ENCODE data around the gene CTNNA3.

The CTNNA3 gene

DNA sequence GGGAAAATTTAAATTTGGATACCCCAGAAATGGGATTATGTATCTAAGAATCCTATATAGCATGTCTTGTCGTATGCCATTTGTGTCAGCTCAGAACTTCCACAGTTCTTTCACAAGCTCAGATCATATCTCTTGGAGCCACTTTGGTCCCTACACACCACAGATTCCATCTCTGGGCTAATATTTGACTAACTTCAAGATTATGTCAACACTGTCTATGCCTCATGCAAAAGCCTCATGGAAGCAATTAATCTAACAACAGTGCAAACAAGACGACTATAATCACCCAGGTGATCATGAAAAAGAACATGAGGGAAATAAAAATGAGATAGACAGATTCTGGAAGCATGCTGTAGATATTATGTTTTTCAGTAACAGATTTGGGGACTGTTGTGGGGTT lies 581.0 kb downstream of the CTNNA3 start:
- DNase-seq (ENCODE audit: low read depth), result no peak

DNA sequence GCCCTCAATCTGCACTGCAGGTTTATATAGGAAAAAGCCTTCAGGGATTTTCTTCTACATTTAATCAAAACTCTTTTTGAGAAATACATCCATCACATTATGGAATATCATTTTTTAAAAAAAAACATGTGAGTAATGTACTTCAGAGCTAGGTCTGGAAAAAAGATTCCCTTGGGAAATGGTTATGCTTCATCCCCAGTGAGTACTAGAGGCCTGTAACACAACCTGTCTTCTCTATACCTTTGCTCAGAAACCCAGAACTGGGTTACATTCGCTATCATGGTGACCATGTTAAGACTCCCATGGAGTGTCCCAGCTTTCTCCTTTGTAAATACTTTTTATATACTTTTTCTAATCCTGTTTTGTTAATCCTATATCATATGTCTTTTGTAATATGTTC lies 583.2 kb downstream of the CTNNA3 start:
- DNase-seq (ENCODE audit: low read depth), result no peak

DNA sequence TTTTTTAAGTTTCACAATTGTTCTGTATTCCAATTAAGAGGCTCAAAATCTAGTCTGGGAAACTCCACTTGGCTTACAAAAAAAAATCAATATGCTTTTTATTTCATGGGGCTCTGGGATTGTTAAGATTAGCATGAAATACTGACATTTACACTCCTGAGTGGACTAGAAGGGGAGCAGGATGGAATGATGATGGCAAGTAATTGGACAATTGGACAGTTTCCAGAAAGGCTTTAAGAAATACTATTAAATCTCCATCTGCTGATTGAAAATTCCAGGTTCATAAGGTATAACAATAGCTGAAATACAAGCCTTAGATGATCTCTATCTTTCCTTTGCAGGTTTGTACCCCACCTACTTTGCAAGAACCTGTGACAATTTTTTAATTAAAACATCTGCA lies 585.7 kb downstream of the CTNNA3 start:
- no peak for DNase-seq (ENCODE audit: low read depth)

DNA sequence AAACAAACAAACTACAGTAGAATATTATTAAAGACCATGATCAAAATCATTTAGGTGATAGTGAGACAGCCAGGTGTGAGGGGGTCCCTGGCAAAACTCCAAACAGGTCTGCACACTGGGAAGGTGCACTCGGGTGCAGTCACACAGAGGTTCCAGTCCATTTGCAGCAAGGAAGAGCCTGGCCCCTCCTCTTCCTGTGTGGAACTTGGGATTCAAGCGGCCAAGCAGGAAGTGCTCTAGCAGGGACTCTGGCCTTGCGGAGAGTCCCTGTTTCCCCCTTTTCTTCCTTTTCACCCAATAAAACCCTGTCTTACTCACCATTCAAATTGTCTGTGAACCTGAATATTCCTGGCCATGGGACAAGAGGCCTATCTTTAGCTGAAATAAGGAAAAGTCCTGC lies 588.3 kb downstream of the CTNNA3 start:
- DNase-seq (ENCODE audit: low read depth), result no peak

DNA sequence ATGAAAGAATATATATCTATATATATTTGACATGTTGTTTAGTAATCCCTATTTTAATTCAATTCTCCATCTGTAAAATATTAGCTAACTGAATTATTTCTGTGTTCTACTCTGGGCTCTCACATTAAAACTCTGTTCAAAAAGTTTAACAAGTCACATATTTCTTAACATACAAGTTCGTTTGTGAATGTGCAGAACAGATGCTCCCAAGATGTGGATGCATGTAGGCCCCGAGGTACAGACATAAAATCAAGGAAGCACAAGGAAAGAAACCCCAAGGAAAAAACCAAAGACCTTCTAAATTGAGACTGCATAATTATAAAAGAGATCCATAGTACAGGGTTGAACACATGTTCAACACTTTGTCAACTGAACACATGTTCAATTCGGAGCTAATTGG lies 595.0 kb downstream of the CTNNA3 start:
- DNase-seq (ENCODE audit: low read depth), result no peak

DNA sequence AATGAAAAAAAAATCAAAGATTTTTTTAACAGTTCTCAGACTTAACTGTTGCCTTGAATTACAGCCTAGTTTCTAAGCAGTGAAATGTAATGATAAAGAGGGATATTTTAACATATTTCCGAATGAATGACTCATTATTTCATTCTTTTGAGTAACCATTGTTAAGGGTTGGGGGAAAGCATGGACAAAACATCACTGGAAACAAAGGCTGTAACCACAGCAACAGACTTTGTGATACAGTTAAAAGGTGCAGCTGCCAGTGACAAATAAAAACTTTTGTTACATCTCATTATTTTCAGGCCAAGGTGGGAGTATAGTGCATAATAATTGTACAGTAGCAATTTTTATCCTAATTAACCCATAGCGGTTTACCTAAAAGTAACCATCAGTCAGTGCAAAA lies 597.5 kb downstream of the CTNNA3 start:
- no peak for DNase-seq (ENCODE audit: low read depth)

DNA sequence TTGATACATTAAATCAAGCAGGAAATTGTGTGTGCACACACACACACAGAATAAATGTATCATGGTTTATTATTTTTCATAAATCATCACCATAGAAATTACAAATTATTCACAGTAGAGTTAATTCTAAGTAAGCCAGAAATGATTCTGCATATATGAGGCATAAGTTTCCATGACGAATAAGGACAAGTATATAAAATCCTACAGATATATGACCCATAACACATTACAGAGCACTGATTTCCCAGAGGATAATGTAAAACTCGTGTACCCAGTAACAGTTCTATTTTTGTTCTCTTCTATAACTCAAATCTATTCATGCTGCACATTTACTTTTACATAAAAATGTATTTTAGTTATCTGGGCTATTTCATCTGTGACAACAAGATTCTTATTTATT lies 600.5 kb downstream of the CTNNA3 start:
- no peak for DNase-seq (ENCODE audit: low read depth)

DNA sequence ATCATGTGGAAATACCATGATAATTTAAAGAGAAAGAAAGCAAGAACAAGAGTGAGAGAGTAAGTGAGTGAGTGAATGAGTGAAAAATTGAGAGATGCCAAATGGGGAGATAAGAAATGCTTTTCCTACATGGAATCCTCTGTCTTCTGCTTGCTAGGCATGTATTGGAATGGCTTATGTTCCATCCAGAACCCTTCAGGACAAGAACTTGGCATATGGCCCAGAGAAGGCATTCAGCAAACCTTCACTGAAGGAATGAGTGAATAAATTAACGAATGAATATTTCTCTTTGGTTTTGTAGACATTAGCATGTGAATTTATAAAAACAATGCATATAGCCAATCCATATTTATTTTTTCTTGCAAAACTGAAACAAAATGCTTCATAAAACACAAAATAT lies 608.0 kb downstream of the CTNNA3 start:
- DNase-seq (ENCODE audit: low read depth), result no peak

DNA sequence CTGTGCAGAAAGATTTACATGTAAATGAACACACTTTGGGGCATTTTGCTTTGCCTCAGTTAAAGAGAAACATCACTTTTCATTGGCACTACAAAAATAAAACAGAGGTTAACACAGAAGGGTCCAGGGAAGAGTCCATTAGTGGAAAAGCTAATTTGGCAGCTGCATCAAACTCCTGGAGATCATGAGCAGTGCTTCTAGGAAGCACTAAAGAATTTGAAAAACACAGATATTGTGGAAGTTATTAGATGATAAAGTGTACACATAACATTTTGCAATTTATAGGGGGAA lies 608.9 kb downstream of the CTNNA3 start:
- no peak for DNase-seq (ENCODE audit: low read depth)

DNA sequence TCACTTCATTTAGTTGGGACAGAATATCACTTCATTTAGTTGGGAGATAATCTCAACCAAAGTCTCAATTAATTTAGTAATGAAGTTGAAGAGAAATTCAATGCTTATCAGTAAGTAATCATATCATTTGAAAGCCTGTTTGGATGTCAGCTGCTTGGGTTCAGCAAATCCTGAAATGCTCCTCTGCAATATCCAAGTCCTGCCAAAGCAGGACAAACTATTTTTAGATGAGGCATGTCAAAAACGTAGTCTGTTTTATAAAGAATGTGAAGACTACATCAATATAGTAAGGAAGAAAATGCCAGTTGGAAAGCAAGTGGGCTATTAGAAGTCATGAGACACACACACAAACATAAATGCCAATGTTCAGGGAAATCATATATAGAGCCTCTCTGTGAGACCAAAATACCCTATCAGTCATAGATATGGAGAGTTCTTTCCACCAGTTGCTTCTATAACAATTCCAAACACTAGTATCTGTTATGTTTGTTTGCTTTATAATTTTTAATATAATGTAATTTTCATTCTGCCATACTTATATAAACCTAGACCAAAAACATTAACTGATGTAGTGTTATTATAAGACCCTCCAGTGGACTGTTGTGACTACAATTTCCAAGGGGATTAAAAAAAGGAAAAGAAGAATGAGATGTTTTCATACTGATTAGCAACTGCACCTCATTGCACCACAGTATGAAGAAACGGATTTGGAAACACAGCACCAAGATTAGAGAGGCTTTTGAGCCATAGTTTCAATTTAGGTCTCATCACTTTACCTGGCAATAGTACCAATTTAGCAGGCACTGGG lies 609.5 kb downstream of the CTNNA3 start:
- no peak for DNase-seq (ENCODE audit: low read depth)

DNA sequence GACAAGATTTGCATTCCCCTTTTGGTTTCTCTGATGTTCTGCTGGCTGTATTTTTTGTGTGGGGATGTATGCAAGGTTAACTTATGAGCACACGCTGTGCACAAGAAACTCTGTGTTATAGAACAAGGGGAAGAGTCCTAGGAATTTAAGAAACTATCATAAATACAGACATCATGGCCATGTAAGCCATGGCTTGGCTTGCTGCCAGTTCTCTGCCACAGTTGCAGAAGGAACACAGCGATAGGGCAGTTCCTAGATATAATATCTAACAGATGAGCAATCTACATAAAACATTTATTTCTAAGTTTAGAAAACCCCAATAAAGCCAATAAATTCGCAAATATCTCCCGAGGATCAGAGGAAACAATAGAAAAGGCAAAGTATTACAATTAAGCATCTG lies 616.9 kb downstream of the CTNNA3 start:
- DNase-seq (ENCODE audit: low read depth), result no peak

DNA sequence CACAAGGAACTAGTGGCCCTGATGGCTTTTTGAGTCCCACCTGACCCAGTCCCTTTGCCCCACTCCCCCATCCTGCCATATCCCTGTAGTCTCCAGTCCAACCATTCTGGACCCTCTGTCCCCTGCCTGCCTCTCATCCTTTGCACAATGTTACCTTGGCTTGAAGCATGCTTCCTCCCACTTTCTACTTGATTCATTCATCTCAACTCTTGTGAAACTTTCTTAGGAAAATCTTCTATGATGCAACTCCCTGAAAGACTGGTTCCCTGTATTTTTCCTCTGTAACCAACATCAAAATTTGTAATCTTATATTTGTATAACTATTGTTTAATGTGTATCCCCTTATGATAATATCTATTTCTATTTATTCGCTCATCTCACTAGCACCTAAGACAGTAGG lies 618.6 kb downstream of the CTNNA3 start:
- DNase-seq (ENCODE audit: low read depth), result no peak

DNA sequence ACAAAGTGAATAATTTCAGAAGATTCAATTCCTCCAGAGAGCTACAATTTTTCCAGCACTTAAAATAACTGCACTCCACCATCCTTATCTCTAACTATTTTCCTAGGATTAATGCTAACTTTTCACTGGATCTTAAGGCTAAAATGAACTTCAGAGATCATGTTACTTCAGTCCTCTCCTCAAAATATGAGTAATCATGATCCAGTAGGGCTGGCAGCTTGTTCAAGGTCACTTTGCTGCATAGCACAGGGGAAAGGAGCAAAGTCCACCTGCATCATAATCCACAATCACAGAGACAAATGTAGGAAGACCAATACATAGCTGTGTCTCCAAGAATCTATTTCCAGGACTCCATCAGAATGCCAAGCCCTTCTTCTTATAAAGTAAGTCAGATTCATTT lies 619.9 kb downstream of the CTNNA3 start:
- no peak for DNase-seq (ENCODE audit: low read depth)

DNA sequence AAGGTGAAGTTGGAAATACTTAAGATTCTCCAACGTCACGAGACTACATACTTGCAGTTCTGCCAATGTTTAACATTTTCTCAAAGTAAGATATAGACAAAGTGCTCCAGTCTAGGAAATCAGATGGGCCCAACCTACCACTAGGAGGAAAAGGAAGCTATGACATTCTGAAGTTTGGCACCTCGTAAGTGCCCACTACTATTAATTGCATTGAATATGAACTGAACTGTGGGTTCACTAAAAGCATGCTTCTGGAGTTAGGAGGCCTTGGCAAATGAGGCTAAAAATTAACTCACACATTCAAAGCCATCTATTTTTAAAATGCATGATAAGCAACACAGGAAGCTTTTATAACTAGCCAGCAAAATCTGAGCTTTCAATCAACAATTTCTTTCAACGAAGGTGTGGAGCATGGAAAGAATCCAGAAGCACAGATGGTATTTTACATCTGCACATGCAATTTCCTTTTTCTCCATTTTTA lies 620.5 kb downstream of the CTNNA3 start:
- DNase-seq (ENCODE audit: low read depth), result no peak

DNA sequence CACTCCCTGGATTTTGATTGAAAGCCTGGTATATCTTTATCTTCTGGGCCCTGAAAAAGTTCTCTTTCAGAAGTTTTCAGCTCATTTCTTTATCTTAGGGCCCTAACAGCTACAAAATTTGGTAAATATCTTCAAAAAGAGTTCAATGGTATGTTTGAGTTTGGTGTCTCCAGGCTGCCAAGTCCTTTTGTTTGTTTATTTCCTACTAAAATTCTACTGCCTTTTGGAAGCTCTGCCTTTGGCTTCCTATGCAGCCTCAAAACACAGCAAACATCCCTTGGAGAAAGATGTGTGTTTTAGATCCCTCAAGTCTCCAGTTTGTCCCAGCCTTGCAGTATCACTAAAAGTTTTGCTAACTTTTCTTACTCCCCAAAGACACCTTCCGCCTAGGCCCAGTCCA lies 623.3 kb downstream of the CTNNA3 start:
- no peak for DNase-seq (ENCODE audit: low read depth)

DNA sequence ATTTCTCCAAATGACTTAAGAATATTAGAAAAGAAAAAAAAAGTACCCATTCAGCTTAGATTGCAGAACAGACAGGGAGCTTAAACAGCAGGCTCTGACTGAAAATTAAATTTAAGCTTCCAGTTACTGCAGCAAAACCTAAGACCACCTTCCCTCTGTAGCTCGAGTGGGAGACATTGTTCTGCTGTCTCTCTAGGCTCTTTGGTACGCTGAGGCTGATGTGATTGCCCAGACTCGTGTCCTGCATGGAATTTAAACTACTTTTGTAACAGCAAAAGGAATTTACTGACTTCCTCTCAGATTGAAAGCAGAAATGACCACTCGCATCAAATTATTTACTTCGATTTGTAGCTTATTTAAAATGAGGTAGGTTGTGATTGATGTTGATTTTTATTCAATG lies 645.6 kb downstream of the CTNNA3 start:
- no peak for DNase-seq (ENCODE audit: low read depth)

DNA sequence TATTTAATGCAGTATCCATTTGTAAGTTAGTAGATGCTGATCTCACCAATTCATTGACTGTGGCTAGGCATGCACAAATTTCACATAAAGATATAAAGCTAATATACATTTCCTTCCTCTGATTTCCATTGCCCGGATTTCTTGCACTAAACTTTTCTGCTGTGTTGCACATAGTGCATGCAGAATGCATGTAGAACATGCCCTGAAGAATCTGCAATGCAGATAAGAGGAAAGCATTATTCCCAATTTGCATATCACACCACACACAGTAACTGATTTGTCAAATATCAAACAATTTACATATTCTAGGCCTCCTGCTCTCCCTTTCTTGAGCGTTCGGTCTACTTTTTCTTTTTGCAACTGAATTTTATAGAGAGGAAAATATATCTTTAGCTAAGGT lies 646.0 kb downstream of the CTNNA3 start:
- DNase-seq (ENCODE audit: low read depth), result no peak

DNA sequence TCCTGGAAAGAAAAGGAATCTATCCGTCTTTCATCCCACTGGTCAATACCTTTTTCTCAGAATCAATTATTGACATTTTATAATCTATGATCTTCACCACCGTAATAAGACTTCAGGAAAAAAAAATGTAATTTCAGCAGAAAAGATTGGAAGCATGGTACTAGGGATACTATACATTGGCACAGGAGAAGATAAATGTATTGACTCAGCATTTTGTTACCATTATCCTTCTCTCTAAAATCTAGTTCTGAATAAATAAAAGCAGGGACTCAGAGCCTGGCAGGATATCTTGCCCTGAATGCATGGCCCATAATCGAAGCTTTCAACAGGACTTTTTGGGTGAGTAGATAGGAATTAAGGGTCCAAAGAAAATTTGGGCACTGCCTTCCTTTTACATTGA lies 649.5 kb downstream of the CTNNA3 start:
- DNase-seq (ENCODE audit: low read depth), result no peak

DNA sequence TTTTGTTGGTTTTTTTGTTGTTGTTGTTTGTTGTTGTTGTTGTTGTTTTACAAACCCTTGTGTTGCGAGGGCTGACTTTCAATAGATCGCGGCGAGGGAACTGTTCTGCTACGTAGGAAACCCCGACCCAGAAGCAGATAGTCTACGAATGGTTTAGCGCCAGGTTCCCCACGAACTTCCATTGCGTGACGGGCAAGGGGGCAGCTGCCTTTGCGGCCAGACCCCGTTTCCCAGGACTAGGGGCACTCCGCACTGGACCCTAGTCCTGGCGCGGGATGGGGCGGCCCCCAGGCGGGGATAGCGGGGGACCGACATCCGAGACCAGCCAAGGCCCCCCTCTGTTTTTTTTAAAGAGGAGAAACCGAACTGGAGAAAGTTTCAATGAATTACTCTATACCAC lies 650.6 kb downstream of the CTNNA3 start:
- DNase-seq (ENCODE audit: low read depth), result no peak

DNA sequence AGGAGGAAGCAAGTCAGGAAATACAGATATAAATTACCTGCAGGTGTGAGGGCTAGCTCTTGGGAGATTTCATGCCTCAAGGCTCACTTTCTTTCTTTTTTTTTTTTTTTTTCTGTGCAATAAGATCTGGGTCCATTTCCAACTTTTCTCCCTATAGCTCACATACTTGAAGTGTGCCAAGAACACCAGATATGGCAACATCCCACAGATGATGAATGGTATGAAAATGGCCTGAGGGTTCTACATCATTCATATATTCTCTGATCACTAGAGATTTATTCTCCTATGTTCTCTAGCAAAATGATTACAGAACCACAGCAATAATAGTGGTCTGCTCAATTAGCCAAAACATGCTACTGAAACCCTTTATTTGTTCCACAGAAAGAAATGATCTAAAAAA lies 653.0 kb downstream of the CTNNA3 start:
- DNase-seq (ENCODE audit: low read depth), result no peak

DNA sequence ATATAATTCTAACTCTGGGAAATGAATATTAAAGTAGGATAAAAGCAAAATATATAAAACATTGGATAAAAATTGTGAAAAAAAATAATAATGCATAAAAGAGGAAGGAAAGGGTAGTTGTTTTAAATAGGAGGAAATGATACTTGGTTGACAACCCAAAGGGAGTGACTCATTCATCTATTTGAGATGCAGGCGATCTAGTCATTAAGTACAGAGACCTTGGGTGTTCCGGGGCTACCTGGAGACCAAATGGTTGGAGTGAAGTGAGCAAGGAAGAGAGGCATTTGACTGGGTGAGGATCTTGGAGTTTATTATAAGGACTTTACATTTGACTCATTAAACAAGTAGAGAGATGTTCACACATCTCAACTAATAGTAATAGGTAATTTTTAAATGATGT lies 659.2 kb downstream of the CTNNA3 start:
- DNase-seq (ENCODE audit: low read depth), result no peak

DNA sequence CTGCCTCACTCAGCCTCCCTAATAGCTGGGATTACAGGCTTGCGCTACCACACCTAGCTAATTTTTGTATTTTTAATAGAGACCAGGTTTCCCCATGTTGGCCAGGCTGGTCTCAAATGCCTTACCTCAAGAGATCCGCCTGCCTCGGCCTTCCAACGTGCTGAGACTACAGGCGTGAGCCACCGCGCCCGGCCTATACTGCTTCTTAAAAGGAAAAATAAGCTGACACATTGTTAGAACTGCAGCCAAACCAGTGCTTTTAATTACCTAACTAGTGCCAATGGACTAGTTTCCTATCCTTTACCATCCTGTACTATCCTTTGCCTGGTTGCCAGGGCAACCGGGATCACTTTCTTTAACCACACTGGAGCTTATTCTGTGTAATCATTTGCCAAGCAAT lies 662.1 kb downstream of the CTNNA3 start:
- no peak for DNase-seq (ENCODE audit: low read depth)

DNA sequence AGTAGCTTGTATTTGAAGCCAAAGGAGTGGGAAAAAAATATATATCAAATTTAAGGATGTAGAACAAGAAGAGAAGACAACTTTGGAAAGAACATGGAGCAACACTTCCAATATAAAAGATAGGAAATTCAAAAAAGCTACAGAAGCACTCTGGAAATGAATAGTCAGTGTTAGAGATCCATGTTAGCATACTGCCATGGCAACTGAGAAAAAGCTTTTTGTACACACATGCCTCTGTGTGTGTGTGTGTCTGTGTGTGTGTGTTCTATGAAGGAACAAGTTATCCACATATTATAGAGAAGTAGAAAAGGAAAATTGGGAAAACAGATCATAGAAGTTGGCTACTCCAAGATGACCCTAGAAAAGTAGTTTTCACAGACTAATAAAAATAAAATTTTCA lies 673.9 kb downstream of the CTNNA3 start:
- no peak for DNase-seq (ENCODE audit: low read depth)

DNA sequence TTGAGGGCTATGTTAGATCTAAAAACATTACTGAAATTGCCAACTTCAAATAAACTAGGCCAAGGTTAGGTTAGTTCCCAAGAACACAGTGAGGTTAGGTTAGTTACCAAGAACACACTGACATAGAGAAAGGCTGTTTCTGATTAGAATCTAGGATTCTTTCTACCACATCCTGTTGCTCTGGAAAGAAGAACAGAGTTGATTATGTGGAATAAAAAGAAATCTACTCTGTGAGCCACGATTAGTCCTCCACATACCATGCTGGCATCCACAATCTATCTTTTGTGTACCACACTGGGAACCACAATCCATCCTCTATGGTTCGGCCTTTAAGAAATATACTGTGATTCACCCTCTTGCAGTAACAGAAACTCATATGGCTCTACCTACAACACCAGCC lies 678.8 kb downstream of the CTNNA3 start:
- no peak for DNase-seq (ENCODE audit: low read depth)

DNA sequence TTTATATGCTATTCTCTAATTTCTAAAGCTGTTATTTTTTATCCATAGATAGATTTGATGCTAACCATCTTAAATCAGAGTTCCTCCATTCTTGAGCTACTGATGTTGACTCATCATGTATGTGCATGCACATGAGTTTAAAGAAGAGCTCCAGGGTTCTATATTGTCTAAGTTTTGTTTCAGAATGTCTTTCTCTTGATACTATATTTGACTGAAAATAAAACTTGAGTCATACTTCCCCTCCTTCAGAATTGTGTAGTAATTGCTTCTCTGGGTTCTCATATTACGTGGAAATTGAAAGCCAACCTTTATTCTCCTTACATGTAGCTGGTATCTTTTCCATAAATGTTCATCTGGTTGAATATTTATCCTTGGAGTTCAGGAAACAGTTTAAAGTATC lies 680.8 kb downstream of the CTNNA3 start:
- no peak for DNase-seq (ENCODE audit: low read depth)
